AG09309 (cell line): Measurements from ENCODE around the gene PRR4.

Experiments used
- DNase-seq: peaks from one replicate; pipeline ENCODE4 v3.0.0-alpha.2; 2010; ENCODE audit warnings: low read depth
- H3K4me3 ChIP-seq: 2 replicates; pipeline ENCODE4 v1.5.1; 2011; ENCODE audit warnings: mild to moderate bottlenecking, low read depth, low read length, moderate library complexity; ENCODE audit not compliant: control insufficient read depth
- CTCF ChIP-seq: IDR thresholded peaks from 2 replicates; pipeline ENCODE4 v1.5.1; 2011; ENCODE audit warnings: mild to moderate bottlenecking, low read depth, low read length, inconsistent platforms; ENCODE audit not compliant: insufficient read depth, control insufficient read depth; ENCODE audit errors: missing control alignments

Gene PRR4

GRCh38 chr12:10810068-10810467 lies 39.2 kb downstream of the PRR4 start, which contains the start of gene TAS2R9:
Gene TAS2R9 (minus strand): TSS chr12:10810168. CDS start chr12:10810075, 93 bp downstream.
- no peak within 1 kb of the TSS for H3K4me3 ChIP-seq
- no peak for DNase-seq
- no peak for TF ChIP-seq CTCF

DNA sequence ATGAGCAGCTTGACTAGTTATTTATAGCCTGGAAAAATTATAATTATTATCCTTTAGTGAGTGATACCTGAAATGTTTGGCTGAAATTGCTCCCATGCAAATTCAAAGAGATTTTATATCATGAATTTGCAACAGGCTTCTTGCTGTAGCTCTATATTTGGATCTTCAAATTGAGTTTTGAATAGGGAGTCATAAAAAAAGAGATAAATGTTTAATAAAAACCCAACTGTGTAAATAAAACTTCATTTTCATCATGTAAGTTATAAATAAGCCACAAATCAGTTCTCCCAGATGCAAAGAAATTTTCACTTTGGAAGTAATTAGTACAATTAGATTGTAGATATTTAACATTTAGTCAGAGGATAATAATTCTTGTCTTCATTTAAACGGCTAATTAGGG lies 42.1 kb downstream of the PRR4 start, which contains the start of gene TAS2R8:
TSS of gene TAS2R8 (minus strand) at position 101 of the 400 bp plus-strand sequence. CDS start 306 bp downstream, outside the sequence.
- no peak within 1 kb of the TSS for H3K4me3 ChIP-seq
- no peak for DNase-seq
- TF ChIP-seq CTCF: no peak

DNA sequence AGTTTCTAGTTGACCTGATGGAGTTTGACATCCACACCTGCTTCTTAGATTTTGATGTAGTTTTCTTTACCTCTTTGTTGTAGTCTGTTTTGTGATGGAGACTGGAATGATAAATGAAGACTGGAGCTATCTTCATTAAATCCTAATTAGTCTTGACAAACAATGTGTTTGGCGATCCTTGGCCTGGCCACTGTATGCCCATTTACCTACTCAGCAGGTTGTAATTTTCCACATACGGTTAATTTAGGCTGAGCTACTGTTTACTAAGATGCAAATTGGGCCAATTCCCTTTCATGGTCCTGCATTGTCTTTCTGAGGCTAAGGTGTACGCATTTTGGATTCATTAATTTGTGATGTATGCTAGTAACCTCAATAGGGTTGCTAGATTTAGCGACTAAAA lies 46.7 kb downstream of the PRR4 start, which contains the start of gene TAS2R7:
TSS of gene TAS2R7 (minus strand) at position 41 of the 400 bp plus-strand sequence. CDS start 57 bp downstream, outside the sequence.
- H3K4me3 ChIP-seq: no peak within 1 kb of the TSS
- no peak for TF ChIP-seq CTCF
- no peak for DNase-seq

GRCh38 chr12:10801741-10802140 lies 47.5 kb downstream of the PRR4 start:
- DNase-seq: no peak
- H3K4me3 ChIP-seq: no peak overlapping the region
- no peak for TF ChIP-seq CTCF
